Measurements from ENCODE around the gene OR8K3.

OR8K3 gene

GRCh38 chr11:56314844-56315243 lies at the start of gene OR8K3:
Gene OR8K3, plus strand, starts transcription at chr11:56315144. Its CDS starts 3,163 bp downstream, at chr11:56318307.
- DNase-seq = no peak

GRCh38 chr11:56271092-56271491 lies 43.9 kb upstream of the OR8K3 start:
- no peak for DNase-seq

GRCh38 chr11:56273854-56274253 lies 41.1 kb upstream of the OR8K3 start, which contains the start of gene OR5T1:
Gene OR5T1, plus strand, starts transcription at chr11:56274154. Its CDS starts 1,485 bp downstream, at chr11:56275639.
- DNase-seq = no peak

- no peak for DNase-seq
Measured at GRCh38 chr11:56292154-56292553, 22.8 kb upstream of the OR8K3 start, which contains the start of gene OR8H1. Gene OR8H1, minus strand, starts transcription at chr11:56292254. Its CDS starts 1,192 bp downstream, at chr11:56291062.

GRCh38 chr11:56296898-56297297 lies 18.0 kb upstream of the OR8K3 start:
- no peak for DNase-seq

- no peak for DNase-seq
Measured at GRCh38 chr11:56307836-56308235, 7.1 kb upstream of the OR8K3 start.

GRCh38 chr11:56331861-56332491 lies 17.0 kb downstream of the OR8K3 start:
- DNase-seq = no peak

- no peak for DNase-seq
Measured at GRCh38 chr11:56333156-56333555, 18.2 kb downstream of the OR8K3 start.

GRCh38 chr11:56340289-56340688 lies 25.3 kb downstream of the OR8K3 start:
- no peak for DNase-seq

GRCh38 chr11:56345739-56346138 lies 30.8 kb downstream of the OR8K3 start, which contains the start of gene OR8K1:
Gene OR8K1, plus strand, starts transcription at chr11:56346039. Its CDS starts 0 bp downstream, at chr11:56346039.
- DNase-seq = no peak

GRCh38 chr11:56353991-56354390 lies 39.0 kb downstream of the OR8K3 start, which contains the start of gene OR8J1:
Gene OR8J1, plus strand, starts transcription at chr11:56354291. Its CDS starts 5,956 bp downstream, at chr11:56360247.
- DNase-seq = no peak
